NCI-H524 treated with DMSO at 0.1 percent for 48 hours (cell line): ENCODE measurements around the gene OR10K2.
"Not testable (repeated sequence)": the region's sequence is repeated elsewhere in the genome, so short reads cannot be mapped to it uniquely, and the experiment has no call there.

Experiments used
- DNase-seq: peaks from one replicate; lab custom pipeline; 2025; lab: John Stamatoyannopoulos, UW

Gene OR10K2, protein sequence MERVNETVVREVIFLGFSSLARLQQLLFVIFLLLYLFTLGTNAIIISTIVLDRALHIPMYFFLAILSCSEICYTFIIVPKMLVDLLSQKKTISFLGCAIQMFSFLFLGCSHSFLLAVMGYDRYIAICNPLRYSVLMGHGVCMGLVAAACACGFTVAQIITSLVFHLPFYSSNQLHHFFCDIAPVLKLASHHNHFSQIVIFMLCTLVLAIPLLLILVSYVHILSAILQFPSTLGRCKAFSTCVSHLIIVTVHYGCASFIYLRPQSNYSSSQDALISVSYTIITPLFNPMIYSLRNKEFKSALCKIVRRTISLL

DNA sequence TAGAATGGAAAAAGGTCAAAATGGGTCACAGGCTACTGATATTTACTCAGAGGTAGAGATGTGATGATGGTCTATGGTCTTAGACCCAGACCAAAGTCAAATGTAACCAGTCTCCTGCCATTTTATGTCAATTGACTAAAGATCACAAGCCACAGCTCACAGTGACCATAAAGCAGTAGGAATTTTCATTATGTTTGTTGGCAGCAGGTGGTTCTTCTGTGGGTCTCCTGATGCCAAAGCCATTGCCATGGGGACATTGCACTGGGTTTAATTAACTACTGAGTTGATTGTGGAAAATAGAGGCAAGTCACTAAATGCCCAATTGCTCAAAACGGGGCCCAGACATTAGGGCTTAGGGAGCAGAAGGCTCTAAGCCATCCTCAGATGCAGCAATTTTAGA lies at the start of gene OR10K2:
Gene OR10K2, minus strand, starts transcription at position 101 of the 400 bp plus-strand sequence. CDS start 5,371 bp downstream, outside the sequence.
- no peak for DNase-seq

GRCh38 chr1:158471920-158472319 lies 45.9 kb upstream of the OR10K2 start, which contains the start of gene OR10R2:
OR10R2 (plus strand) TSS chr1:158472220; CDS start chr1:158472326, 106 bp downstream.
- no peak for DNase-seq

- DNase-seq = no peak
Observed at GRCh38 chr1:158461534-158461933, 35.5 kb upstream of the OR10K2 start, which contains the start of gene OR10K1. OR10K1 (plus strand) TSS chr1:158461834; CDS start chr1:158465562, 3,728 bp downstream.

GRCh38 chr1:158458263-158458662 lies 32.2 kb upstream of the OR10K2 start:
- no peak for DNase-seq

- DNase-seq = no peak
Observed at GRCh38 chr1:158457246-158457645, 31.2 kb upstream of the OR10K2 start.

DNA sequence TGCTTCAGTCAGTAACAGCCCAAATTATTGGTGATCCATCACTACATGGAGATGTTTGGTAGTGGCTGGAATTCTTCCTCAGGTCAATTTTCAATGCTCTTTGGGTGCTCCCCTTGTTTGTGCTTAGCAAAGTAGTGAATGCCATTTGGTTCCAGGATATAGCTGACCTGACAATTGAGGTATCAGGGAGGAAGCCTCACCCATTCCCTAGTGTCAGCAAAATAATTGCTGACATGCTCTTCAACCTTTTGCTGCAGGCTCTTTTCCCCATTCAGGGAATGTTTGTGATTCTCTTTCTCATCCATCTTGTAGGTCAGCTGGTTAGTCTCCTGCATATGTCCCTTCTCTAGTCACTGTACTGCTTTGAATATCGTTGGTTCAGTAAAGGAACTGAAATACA lies 28.5 kb upstream of the OR10K2 start:
- DNase-seq = no peak

DNA sequence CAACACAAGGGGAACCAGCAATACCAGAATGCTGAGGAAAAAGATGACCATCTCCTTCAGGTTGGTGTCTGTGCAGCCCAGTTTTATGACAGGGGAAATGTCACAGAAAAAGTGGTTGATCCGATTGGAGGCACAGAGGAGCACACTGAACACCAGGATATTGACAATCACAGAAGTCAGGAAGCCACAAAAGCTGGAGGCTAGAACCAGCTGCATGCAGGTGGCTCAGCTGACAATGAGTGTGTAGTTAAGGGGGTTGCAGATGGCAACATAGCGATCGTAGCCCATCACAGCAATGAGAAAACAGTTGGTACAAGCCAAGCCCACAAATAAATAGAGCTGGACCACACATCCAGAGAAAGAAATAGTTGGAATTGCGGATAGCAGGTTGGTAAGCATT lies 19.3 kb upstream of the OR10K2 start:
- DNase-seq = no peak

DNA sequence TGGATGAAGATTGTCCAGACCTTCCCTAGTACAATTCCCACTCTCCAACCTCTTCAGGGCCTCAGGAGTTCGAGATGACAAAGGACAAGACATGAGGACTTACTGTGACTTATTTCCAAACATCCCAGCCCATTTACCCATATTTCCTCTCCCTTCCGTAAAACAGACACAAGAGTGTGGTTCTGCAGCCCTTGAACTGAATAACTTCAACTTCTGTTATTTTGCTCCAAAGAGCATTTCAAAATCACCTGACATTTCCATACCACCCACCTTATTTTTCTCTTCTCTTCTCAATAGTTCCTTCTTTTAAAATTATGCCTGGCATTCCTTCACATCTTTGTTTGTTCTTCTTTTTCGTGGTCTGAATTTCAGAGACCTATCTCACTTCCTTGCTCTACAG lies 8.7 kb upstream of the OR10K2 start:
- no peak for DNase-seq

DNA sequence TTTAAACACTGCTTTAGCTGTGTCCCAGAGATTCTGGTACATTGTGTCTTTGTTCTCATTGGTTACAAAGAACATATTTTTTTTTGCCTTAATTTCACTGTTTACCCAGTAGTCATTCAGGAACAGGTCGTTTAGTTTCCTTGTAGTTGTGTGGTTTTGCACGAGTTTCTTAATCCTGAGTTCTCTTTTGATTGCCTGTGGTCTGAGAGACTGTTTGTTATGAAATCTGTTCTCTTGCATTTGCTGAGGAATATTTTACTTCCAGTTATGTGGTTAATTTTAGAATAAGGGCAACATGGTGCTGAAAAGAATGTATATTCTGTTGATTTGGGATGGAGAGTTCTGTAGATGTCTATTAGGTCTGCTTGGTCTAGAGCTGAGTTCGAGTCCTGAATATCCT lies 4.1 kb upstream of the OR10K2 start:
- DNase-seq = not testable (repeated sequence)

DNA sequence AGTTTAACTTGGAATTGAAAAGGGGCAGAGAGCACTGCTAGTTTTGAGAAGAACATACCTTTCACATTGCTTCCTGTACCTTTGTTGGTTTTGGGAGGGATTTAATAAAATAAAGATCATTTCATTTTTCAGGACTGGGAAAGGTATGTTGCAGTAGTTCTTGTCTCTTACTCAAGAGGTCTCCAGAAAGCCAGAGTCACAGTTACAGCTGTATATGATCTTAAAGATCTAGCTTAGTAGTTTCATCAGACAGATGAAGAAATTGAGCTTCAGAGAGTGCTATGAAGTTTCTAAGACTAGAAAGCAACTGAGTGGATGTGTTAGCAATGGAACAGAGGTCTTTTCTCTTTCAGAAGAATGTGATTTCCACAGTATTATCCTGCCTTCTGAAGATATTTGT lies 1.0 kb downstream of the OR10K2 start:
- DNase-seq = no peak

- no peak for DNase-seq
Observed at GRCh38 chr1:158422212-158422611, 3.8 kb downstream of the OR10K2 start.

DNA sequence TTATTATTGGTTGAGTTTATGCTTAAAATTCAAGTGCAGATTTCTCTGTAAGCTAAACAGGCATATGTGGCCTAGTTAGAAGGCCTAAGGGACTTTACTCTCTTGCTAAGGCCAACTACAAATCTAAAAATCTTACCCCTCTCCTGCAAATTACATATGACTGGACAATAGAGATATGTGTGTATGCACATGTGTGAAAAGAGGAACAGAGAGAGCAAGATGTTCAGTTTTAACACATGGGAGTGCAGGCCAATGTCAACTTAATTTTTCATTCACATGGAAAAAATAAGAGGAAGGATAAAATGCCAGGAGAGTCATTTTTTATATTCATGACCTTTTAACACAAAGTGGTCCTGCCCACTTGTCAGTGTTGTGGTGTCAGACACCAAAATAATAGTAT lies 8.5 kb downstream of the OR10K2 start:
- DNase-seq = no peak

GRCh38 chr1:158414651-158415345 lies 11.2 kb downstream of the OR10K2 start:
- DNase-seq = no peak

- DNase-seq = no peak
Observed at GRCh38 chr1:158407092-158407491, 18.9 kb downstream of the OR10K2 start.

GRCh38 chr1:158400871-158401270 lies 25.2 kb downstream of the OR10K2 start:
- no peak for DNase-seq

- DNase-seq = no peak
Observed at GRCh38 chr1:158398818-158399514, 27.1 kb downstream of the OR10K2 start, which contains the start of gene OR10T2. OR10T2 (minus strand) TSS chr1:158399466; CDS start chr1:158399466, 0 bp downstream.

- DNase-seq = no peak
Observed at GRCh38 chr1:158396646-158397045, 29.4 kb downstream of the OR10K2 start.

DNA sequence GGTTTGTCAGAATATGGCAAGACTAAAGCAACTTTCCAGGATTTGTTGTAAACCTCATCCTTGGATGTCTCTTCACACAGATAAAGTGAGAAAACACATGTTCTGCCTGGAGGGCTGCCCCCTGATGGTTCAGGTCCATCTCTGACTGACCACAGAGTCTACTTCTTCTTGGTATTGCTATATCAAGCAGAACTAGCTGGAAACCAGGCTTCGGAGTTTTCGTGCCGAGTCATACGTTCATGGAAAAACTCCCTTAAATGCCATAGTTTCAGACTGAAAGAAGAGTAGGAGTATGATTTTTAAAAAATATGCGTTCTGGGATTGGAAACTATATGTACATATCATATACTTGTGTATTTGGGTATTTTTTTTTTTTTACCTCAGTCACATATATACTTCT lies 32.6 kb downstream of the OR10K2 start:
- no peak for DNase-seq

- DNase-seq = no peak
Observed at GRCh38 chr1:158391099-158391498, 34.9 kb downstream of the OR10K2 start.

DNA sequence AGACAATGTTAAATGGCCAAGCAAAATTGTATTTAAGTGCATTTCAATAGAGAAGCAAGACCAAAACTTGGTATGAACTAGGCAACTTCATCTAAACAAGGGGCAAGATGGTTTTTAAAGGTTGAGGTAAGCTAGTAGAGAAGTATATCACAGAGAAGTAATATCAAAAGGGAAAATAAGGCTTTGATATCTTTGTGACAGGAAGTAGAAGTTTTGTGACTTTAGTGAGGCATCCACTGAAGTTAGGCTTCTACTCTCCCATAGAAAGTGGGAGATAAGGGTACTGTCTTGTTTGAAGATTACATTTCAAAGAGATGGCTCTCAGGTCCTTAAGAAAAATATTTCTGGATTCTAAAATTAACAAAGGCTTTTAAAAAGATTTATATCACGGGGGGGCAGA lies 35.7 kb downstream of the OR10K2 start:
- no peak for DNase-seq

DNA sequence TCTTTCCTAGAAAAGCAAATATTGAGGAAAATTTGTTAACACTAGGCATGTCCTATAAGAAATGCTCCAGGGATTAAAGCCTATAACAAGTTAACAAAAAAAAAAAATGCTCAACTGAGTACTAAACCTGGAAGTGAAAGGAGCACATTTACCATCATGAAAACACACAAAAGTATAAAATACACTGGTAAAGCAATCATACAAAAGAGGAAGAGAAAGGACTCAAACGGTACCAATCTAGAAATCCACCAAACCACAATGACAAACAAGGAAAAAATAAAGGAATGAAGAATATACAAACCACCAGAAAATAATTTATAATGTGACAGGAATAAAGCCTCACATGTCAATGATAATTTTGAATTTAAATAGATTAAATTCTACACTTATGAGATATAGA lies 51.2 kb downstream of the OR10K2 start:
- DNase-seq = no peak

- not testable (repeated sequence) for DNase-seq
Observed at GRCh38 chr1:158374101-158374500, 51.9 kb downstream of the OR10K2 start.
